Stimulated activated CD8-positive, alpha-beta memory T cell treated with anti-CD3 and anti-CD28 coated beads, Interleukin-15, amount 100 ng/mL, for 48 hours (primary cell): ENCODE results near the gene RNF208.

Experiments
- DNase-seq, 2 donors: peaks; one replicate each; pipeline ENCODE4 v3.0.0-alpha.2; 2020; ENCODE audit warnings: low read depth in 2 of 2

The RNF208 gene

GRCh38 chr9:137214620-137215019 is 7.4 kb downstream of the RNF208 start:
- DNase-seq = no peak

GRCh38 chr9:137213160-137214060 is 8.6 kb downstream of the RNF208 start:
- DNase-seq = no peak

GRCh38 chr9:137212520-137212919 is 9.5 kb downstream of the RNF208 start:
- DNase-seq = no peak

- DNase-seq = no peak
These were observed 10.5 kb downstream of the RNF208 start for GRCh38 chr9:137211532-137211931.

- no peak for DNase-seq
These were observed 15.4 kb downstream of the RNF208 start for GRCh38 chr9:137206602-137207001.

GRCh38 chr9:137205126-137206069 is 16.6 kb downstream of the RNF208 start, which contains the start of the genes NDOR1 and TMEM203:
Gene NDOR1, plus strand, starts transcription at chr9:137205700. Its CDS starts 78 bp downstream, at chr9:137205778.
Gene TMEM203, minus strand, starts transcription at chr9:137205648. Its CDS starts 234 bp downstream, at chr9:137205414.
- peak; percentile 88 to 93 for DNase-seq

- DNase-seq = no peak
These were observed 17.3 kb downstream of the RNF208 start for GRCh38 chr9:137204731-137205125.

GRCh38 chr9:137202966-137203365 is 19.1 kb downstream of the RNF208 start:
- no peak for DNase-seq

GRCh38 chr9:137201205-137201868 is 20.7 kb downstream of the RNF208 start:
- no peak for DNase-seq

GRCh38 chr9:137200311-137201204 is 21.5 kb downstream of the RNF208 start, which contains the start of gene TPRN:
Gene TPRN, minus strand, starts transcription at chr9:137200741. Its CDS starts 30 bp downstream, at chr9:137200711.
- DNase-seq = peak; percentile 98 to 99

- no peak for DNase-seq
These were observed 22.5 kb downstream of the RNF208 start for GRCh38 chr9:137199411-137200121.

- no peak for DNase-seq
These were observed 23.1 kb downstream of the RNF208 start for GRCh38 chr9:137198902-137199283.

- no peak for DNase-seq
These were observed 23.8 kb downstream of the RNF208 start for GRCh38 chr9:137198051-137198901.

- DNase-seq = no peak
These were observed 26.4 kb downstream of the RNF208 start for GRCh38 chr9:137195525-137196220.

- DNase-seq = no peak
These were observed 27.1 kb downstream of the RNF208 start for GRCh38 chr9:137194909-137195308.

- no peak for DNase-seq
These were observed 27.7 kb downstream of the RNF208 start for GRCh38 chr9:137194388-137194787.

- no peak for DNase-seq
These were observed 28.3 kb downstream of the RNF208 start for GRCh38 chr9:137193771-137194170.

- no peak for DNase-seq
These were observed 29.2 kb downstream of the RNF208 start for GRCh38 chr9:137192859-137193258.
